T-helper 1 cell treated with Interleukin-12 subunit alpha and Interleukin-12 subunit beta and Interleukin-4 antibody, amounts not matched to agents 30 ng/mL and 1 ng/mL, for 36 hours (primary cell): Measurements from ENCODE around the gene PXYLP1. TPM values are rescaled to one million over a fixed set of nuclear protein-coding genes. Genes with fewer than 3 reads are reported as not detected.
"Not testable (repeated sequence)": the region's sequence is repeated elsewhere in the genome, so short reads cannot be mapped to it uniquely, and the experiment has no call there.

Experiments used
- intact Hi-C: fragments of 100-400 bp; cut with micrococcal nuclease; formaldehyde crosslinking; loops from one replicate; pipeline ENCODE4 v1.15.1; 2024
- total RNA-seq: library from RNA; stranded (reverse); gene quantifications from 2 replicates; pipeline ENCODE4 v1.2.3, GENCODE V29; 2022

PXYLP1 gene
- total RNA-seq, 1 donor from 2014 or later: 17.1 TPM

DNA sequence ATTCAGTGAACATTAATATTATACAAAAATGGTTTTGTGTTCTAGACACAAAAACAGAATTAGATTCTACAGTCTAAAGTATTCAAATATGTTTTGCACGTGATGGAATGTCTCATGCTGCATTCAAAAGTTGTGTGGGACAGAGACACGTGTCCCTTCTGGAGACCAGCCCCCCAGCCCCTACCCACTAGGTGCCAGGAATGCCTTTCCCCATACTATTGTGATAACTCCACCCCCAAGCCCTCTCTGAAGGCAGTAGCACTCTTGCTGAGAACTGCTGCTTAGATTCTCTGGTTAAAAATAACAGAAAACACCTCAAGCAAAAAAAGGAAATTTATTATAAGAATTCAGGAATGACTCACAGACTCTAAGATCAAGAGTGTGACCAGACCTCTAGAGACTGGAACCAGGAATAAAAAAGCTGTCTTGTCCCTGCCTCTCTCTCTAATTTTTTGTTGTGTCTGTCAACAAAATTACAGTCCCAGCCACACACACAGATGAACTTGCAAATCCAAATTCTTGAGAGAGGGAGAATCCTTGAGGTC, 57.7 kb downstream of the PXYLP1 start:
- intact Hi-C loops: no loop called here

DNA sequence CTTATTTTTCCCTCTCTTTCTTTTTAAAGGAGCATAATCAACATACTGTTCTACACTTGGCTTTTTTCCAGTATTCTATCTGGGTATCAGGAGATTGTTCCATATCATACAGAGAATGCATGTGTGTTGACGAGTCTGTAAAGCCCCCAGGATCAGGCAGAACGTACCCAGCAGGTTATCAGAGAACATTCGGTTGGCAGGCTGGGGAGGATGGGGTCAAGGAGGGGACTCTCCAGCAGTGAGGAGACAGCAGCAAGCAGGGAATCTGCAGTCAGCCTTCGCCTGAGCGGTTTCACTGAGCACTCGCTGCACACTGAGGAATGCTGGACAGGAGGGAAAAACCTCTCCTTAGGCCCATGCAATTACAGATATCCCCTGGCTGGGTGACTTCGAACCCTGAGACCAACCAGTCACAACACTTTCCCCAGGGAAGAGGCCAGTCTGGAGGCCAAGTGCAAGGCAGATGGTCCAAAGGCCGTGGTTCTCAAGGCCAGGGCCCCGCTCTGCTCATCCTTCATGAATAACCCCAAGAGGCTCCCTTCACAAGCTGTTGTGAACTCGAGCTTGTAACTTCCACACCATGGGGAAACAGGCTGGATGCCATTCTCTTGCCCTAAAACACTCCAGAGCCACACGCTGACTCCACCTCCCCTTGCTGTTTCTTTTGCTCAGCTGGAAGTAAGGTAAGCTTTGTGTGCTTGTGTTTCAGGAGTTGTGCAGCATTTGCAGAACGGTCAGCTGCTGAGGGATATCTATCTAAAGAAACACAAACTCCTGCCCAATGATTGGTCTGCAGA, 60.1 kb downstream of the PXYLP1 start:
- intact Hi-C loops: no loop called here

DNA sequence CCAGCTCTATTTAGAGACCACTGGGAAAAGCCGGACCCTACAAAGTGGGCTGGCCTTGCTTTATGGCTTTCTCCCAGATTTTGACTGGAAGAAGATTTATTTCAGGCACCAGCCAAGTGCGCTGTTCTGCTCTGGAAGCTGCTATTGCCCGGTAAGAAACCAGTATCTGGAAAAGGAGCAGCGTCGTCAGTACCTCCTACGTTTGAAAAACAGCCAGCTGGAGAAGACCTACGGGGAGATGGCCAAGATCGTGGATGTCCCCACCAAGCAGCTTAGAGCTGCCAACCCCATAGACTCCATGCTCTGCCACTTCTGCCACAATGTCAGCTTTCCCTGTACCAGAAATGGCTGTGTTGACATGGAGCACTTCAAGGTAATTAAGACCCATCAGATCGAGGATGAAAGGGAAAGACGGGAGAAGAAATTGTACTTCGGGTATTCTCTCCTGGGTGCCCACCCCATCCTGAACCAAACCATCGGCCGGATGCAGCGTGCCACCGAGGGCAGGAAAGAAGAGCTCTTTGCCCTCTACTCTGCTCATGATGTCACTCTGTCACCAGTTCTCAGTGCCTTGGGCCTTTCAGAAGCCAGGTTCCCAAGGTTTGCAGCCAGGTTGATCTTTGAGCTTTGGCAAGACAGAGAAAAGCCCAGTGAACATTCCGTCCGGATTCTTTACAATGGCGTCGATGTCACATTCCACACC, 60.9 kb downstream of the PXYLP1 start:
- intact Hi-C loops: no loop called here

DNA sequence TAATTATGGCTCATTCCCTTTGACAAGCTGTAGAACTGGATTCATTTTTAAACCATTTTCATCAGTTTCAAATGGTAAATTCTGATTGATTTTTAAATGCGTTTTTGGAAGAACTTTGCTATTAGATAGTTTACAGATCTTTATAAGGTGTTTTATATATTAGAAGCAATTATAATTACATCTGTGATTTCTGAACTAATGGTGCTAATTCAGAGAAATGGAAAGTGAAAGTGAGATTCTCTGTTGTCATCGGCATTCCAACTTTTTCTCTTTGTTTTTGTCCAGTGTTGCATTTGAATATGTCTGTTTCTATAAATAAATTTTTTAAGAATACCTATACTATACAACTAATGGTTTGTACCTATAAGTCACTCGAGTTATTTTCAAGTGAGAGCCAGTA, 62.7 kb downstream of the PXYLP1 start:
- intact Hi-C loops: loop anchor here (1.0 kb wide), 1 partner anchor 9 kb away; no protein-coding TSS in a partner anchor

DNA sequence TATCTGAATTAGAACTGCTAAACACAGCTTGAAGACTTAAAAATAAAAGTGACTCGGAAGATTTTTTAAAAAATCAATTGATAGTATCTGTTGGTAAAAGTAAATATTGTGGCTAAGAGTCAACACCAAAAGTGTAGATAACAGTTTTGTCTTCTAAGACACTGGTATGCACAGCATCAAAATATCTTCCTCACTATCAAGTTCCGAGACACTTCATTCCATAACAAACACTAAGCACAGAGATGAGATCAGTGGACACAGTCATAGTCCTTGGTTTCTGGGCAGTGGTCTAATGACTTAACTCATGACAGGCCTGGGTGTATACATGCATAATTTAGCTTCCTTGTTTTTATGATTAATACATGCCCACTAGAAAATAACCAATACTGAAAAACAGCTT, 63.2 kb downstream of the PXYLP1 start:
- intact Hi-C loops: loop anchor here (1.0 kb wide), 1 partner anchor 8 kb away; no protein-coding TSS in a partner anchor

DNA sequence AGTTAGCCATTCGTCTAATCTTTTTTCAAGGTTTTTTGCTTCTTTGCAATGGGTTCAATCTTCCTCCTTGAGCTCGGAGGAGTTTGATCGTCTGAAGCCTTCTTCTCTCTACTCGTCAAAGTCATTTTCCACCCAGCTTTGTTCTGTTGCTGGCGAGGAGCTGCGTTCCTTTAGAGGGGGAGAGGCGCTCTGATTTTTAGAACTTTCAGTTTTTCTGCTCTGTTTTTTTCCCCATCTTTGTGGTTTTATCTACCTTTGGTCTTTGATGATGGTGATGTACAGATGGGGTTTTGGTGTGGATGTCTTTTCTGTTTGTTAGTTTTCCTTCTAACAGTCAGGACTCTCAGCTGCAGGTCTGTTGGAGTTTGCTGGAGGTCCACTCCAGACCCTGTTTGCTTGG, 68.8 kb downstream of the PXYLP1 start:
- intact Hi-C loops: not testable (repeated sequence)

DNA sequence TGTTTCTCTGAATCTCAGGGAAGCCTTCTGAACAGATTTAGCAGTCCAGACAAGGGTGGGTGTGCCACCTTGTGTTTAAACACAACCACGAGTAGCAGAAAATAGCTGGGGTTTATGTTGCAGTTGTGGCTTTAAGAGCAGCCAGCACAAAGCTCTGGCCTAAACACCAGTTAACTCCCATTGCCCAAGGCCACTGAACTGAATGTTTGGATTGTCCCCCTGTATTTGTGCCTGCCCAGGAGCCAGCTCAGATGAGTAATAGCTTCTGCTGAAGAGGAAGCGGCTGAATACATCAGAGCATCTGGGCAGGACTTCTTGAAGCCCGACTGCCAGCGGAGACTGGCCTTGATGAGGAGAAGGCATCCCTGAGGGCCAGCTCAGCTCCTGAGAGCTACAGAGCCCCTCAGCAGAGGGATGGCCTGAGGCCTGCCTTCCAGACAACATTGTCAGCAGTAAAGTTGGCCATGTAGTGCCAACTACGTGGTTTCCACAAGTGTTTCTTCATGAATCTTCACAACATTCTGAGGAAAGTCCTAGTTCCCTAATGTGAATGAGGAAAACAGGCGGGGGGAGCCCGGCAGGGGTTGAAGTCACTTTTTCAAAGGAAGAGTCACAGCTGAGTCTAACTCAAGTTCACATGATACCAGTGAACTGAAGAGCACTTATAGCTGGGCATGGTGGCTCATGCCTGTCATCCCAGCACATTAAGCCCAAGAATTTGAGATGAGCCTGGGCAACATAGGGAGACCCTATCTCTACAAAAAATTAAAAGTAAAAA, 70.9 kb downstream of the PXYLP1 start:
- intact Hi-C loops: loop anchor here (1.0 to 2.0 kb wide), 8 partner anchors 8 to 259 kb away; partner anchors contain the start of gene PXYLP1

DNA sequence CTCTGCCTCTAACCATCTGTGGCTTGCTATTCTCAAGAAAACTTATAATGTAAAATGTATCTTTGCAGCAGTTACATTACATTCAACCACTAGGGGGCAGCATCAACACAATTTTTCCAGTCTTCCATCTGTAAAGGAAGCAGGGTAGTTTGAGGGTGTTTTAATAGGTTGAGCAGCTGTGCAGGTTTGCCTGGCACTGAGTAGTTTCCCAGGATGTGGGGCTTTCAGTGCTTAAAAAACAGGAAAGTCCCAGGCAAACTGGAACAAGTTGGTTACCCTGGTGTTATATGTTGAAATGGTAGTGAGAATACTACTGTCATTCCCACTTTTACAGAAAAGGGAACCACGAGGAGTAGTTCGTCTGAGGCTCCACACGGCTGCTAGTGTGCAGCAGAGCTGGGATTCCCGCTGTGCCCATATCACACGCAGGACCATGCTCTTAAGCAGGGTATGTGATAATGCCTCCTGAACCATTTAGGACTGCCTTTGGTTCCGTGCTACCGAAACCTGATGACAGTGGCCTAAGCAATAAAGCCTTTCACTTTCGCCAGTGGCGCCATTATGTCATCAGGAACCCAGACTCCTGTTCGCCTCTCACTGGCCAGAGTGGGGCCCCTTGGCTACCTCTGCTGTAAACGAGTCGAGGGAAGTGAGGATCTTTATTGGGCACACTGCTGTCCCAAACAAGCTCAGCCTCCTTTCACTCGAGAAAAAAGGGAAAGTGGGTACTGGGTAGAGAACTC, 72.0 kb downstream of the PXYLP1 start:
- intact Hi-C loops: loop anchor here (1.0 to 2.0 kb wide), 8 partner anchors 8 to 258 kb away; partner anchors contain the start of gene PXYLP1

DNA sequence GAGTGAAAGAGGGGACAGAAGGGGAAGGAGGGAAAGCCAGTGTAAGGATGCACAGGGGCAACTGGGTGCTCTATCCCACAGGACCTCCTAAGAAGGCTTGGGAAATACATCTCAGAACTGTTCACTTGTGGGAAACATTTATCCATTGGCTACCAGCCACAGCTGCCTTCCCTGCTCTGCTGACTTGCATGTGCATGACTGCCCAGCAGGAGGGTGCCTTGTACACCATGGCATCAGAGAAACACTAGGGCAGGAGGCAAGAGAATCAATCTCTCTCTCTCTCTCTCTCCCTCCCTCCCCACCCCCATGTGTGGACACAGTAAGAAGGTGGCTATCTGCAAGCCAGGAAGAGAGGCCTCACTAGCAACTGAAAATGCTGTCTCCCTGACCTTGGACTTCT, 73.8 kb downstream of the PXYLP1 start:
- intact Hi-C loops: no loop called here

DNA sequence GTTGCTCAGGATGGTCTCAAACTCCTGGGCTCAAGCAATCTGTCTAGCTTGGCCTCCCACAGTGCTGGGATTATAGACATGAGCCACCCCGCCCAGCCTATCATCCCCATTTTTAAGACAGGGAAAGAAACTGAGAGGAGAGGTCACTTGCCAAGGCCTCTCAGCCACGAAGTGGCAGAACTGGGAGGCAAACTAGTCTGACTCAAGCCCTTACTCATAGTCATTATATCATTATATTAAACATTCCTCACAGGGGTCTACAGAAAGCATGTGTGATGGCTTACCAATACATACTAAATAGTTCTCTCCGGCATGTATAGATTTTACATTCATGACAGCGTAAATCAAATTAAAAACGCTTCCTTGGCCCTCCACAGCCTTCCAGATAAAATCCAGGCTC, 74.7 kb downstream of the PXYLP1 start:
- intact Hi-C loops: no loop called here

DNA sequence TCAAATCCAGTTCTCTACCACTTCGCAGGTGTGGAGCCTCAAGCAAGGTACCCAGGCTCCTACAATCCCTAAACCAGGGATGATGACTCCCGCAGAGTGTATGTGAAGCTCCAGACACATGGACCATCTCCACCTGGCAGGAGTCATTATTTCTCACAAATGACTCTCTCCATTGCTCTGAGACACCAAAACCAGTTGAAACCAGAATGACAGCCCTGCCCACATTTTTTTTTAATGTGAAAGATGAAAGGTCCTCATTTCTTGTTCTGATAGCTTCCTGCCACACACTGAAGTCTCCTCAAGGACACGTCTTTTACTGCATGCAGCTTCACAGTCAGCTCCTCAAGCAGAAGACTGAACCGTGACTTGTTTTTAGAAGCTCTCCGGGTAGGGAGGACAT, 75.3 kb downstream of the PXYLP1 start:
- intact Hi-C loops: loop anchor here (1.0 kb wide), 1 partner anchor 40 kb away; no protein-coding TSS in a partner anchor

DNA sequence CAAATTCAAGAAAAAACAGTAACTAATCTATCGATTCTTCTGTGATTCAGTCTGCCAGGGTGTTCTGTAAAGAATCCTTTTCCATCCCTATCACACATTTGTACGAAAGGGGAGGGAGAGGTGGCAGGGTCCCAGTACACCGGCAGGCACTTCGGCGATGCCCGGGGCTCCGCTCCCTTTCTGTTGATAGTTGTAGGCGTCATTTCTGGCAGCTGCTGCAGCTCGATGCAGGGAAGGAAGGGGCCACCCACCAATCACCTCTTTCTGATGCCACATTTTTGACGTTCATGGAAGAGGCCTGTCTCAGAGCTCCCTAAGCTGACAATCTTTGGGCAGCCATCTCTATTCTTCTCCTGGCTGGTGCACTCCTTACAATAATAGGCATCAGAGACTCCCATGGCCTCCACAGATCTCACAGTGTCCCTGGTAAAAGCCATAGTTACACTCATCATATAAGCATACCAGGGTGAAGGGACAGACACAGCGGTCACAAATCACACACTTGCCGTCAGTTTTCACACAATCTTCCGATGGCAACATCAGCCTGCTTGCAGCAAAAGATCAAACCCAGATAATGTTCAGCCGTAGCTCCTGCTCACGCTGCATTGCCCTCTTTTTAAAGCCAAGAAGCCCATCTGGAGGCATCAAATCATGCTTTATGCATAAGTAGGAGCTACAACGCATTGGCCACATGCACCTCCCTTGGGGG, 75.9 kb downstream of the PXYLP1 start:
- intact Hi-C loops: loop anchor here (1.0 kb wide), 1 partner anchor 40 kb away; no protein-coding TSS in a partner anchor

DNA sequence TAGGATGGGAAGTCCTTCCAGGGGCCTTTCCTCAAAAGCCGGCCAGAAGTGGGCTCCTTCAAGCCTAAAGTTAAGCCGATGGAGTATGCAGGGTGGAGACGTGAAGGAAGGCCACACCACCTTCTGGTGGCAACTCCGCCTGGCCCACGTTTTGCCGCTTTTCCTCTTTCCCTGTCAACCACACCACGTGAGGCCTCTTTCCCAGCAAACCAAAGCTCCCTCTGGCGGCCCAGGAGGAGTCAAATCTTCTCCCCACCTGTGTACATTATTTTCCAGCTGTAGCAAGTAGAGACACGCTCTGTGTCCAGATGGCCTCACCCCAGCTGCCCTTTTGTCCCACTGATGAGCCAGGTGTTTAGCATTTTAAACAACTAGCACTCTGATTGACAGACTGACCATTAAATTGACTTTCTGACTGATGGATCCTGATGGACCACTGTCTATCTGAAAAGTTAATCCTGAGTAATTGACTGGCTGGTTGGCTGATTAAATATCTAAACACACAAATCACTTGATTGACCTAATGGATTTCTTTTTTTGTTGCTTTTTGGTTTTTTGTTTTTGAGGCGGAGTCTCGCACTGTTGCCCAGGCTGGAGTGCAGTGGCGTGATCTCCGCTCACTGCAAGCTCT, 77.1 kb downstream of the PXYLP1 start:
- intact Hi-C loops: no loop called here

DNA sequence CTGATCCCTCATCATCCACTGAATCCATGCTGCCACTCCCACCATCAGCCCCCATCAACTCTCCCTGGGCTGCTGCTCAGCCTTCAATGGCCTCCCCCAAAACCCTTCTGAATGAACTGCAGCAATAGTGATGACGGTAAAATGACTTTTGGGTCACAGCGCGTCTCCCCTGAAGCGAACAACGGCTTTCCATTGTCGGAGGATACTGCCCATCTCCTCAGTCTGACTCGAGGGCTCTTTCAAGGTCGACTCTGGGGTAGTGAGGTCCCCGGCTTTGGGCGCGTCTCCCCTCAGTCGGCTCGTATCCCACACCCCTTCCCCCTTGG, 79.5 kb downstream of the PXYLP1 start:
- intact Hi-C loops: loop anchor here (1.0 to 10.0 kb wide), 25 partner anchors 8 to 1690 kb away; partner anchors contain the start of genes ATP1B3, ATR, PXYLP1 and RASA2

DNA sequence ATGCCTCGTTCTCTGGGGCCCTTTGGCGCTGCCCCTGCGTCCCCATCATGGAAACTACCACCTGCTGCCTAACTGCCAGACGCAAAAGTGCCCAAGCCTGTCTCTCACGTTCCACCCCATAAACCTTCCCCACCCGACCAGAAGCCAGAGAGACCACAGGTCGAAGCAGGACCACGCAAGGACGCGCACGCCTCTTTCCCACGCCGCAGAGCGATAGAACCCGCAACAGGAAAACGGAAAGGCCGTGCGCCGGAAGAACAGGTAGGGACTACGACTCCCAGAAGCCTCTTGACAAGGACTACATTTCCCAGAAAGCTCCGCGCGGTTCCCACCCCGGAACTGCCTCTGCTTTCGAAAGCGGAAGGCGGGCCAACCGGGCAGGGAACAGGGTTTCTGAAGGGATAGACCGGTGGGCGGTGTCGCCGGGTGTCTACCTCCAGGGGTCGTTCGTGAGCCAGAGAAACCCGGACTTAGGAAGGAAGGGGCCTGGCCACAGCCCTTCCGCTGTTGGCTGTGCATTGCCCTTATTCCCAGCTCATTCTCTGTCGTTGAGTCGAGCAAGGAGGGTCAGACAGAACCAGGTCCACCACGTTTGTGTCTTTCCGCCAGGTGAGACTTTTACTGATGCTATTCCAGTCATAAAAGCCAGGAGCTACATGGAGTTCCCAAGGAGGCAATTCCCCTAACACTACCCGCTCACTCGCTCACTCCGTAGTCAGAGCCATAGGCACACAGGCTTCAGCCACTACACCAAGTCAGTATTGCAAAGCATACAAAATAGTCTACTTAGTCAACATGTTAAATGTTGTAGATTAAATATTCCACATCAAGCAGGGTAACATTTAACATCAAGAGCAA, 80.1 kb downstream of the PXYLP1 start:
- intact Hi-C loops: loop anchor here (1.0 to 10.0 kb wide), 25 partner anchors 8 to 1690 kb away; partner anchors contain the start of genes ATP1B3, ATR, PXYLP1 and RASA2

DNA sequence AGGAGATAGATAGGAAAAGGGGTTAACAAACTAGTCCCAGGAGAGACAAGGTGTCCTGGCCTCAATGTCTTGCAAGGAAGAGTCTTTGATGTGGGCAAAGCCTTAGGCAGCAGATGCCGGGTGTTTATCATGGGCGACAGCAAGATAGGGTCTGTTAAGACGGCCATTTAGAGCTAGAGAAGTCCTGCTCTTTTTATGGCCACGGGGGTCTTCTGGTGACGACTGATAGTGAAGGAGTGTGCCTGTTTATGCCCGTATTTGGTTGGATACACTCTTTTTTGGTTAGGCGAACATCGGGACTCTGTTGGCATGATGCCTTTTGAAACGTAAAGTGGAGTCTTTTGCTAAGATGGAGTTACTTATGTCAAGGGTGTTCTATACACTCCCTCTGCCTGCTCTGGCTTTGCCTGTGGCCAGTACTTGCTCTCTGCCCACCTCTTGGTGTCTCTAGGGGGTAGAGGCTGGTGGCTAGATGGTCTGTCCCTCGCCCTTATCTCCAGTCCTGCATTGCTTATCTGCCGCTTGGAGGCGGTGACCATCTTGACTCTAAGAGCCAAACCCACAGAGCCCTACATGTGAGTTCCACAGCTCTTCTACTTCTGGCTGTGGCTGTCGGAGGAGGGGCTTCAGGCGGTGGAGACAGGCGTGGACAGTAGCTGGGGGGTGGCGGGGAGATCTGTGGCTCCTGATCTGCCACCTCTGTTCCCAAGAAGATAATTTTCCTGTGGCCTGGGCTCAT, 80.9 kb downstream of the PXYLP1 start:
- intact Hi-C loops: loop anchor here (5.0 to 10.0 kb wide), 4 partner anchors 265 to 835 kb away; partner anchors contain the start of gene TFDP2

DNA sequence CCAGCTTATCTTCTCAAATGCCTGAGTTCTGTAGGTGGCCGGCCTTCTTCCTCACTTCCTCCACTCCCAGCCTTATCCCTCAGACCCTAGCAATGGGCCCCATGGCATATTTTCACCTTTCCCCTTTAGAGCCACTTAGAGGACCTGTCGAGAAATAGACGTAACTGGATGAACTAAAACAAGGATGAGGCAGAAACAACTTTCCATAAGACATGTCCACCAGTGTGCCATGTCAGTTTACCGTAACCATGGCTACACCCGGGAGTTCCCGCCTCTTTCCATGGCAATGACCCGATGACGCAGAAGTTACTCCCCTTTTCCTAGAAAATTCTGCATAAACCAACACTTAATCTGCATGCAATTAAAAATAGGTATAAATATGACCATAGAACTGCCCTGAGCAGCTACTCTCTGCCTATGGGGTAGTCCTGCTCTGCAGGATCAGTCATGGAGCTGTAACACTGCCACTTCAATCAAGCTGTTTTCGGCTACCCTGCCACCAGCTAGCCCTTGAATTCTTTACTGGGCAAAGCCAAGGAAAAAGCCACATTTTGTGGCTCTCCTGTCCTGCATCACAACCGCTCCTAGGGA, 81.6 kb downstream of the PXYLP1 start:
- intact Hi-C loops: loop anchor here (5.0 to 10.0 kb wide), 4 partner anchors 264 to 834 kb away; partner anchors contain the start of gene TFDP2
